Liver (tissue), 9 donors: ENCODE results near the gene PODNL1. TPM values are rescaled to one million over a fixed set of nuclear protein-coding genes. Genes with fewer than 3 reads are reported as not detected.

ENCODE experiments used
- DNase-seq: peaks from one replicate; pipeline ENCODE4 v3.0.0-alpha.2; 2017; ENCODE audit warnings: low spot score
- H3K27ac ChIP-seq, 2 donors: one replicate each; pipeline ENCODE4 v1.7.0; 2013; ENCODE audit warnings: inconsistent platforms in 2 of 2, low read length in 2 of 2, control low read depth in 1 of 2, low read depth in 1 of 2, mild to moderate bottlenecking in 1 of 2
- H3K27me3 ChIP-seq, 4 donors: one replicate each; pipeline versions ENCODE4 v1.6.1 to v1.7.0; 2013; ENCODE audit warnings: low read length in 3 of 4, inconsistent platforms in 1 of 4, mild to moderate bottlenecking in 1 of 4, moderate library complexity in 1 of 4; ENCODE audit not compliant: control insufficient read depth in 4 of 4, insufficient read depth in 4 of 4
- H3K36me3 ChIP-seq, 4 donors: one replicate each; pipeline versions ENCODE4 v1.6.1 to v1.7.0; 2013; ENCODE audit warnings: low read length in 3 of 4, mild to moderate bottlenecking in 3 of 4, low read depth in 1 of 4, moderate library complexity in 1 of 4; ENCODE audit not compliant: control insufficient read depth in 4 of 4, insufficient read depth in 3 of 4
- H3K4me1 ChIP-seq, 4 donors: one replicate each; pipeline versions ENCODE4 v1.6.1 to v1.7.0; 2013; ENCODE audit warnings: low read length in 3 of 4, mild to moderate bottlenecking in 3 of 4, moderate library complexity in 1 of 4; ENCODE audit not compliant: control insufficient read depth in 4 of 4, insufficient read depth in 4 of 4
- H3K4me3 ChIP-seq, 3 donors: one replicate each; pipeline versions ENCODE4 v1.6.1 to v1.7.0; 2013; ENCODE audit warnings: low read length in 3 of 3, control low read depth in 1 of 3, low read depth in 1 of 3, mild to moderate bottlenecking in 1 of 3
- H3K9ac ChIP-seq, 2 donors: one replicate each; pipeline ENCODE4 v1.7.0; 2013; ENCODE audit warnings: low read length in 2 of 2, mild to moderate bottlenecking in 2 of 2, moderate library complexity in 2 of 2, control low read depth in 1 of 2, low read depth in 1 of 2
- H3K9me3 ChIP-seq, 4 donors: one replicate each; pipeline versions ENCODE4 v1.6.1 to v1.7.0; 2013; ENCODE audit warnings: low read length in 3 of 4; ENCODE audit not compliant: control insufficient read depth in 4 of 4
- EGR1 ChIP-seq, 2 donors: IDR thresholded peaks; 2 replicates each; pipeline ENCODE4 v1.6.1; 2016 to 2018; ENCODE audit warnings: antibody characterized with exemption in 2 of 2, low read depth in 2 of 2
- FOXA1 ChIP-seq: IDR thresholded peaks from 2 replicates; pipeline ENCODE4 v1.6.1; 2016; ENCODE audit warnings: antibody characterized with exemption
- FOXA2 ChIP-seq: IDR thresholded peaks from 2 replicates; pipeline ENCODE4 v1.6.1; 2016; ENCODE audit warnings: antibody characterized with exemption
- GABPA ChIP-seq, 2 donors: IDR thresholded peaks in 1 of 2; conservative IDR thresholded peaks in 1 of 2; 2 replicates each; pipeline ENCODE4 v1.6.1; 2016; ENCODE audit warnings: antibody characterized with exemption in 2 of 2, mild to moderate bottlenecking in 1 of 2, moderate library complexity in 1 of 2
- HNF4A ChIP-seq, 2 donors: conservative IDR thresholded peaks; 2 replicates each; pipeline ENCODE4 v1.6.1; 2016; ENCODE audit warnings: antibody characterized with exemption in 2 of 2, mild to moderate bottlenecking in 2 of 2
- HNF4G ChIP-seq: IDR thresholded peaks from 2 replicates; pipeline ENCODE4 v1.6.1; 2016; ENCODE audit warnings: antibody characterized with exemption
- NR2F2 ChIP-seq: IDR thresholded peaks from 2 replicates; pipeline ENCODE4 v1.6.1; 2016; ENCODE audit warnings: antibody characterized with exemption
- RAD21 ChIP-seq, 2 donors: IDR thresholded peaks; 2 replicates each; pipeline ENCODE4 v1.6.1; 2016; ENCODE audit warnings: antibody characterized with exemption in 2 of 2, mild to moderate bottlenecking in 2 of 2
- RXRA ChIP-seq, 2 donors: IDR thresholded peaks; 2 replicates each; pipeline ENCODE4 v1.6.1; 2017 to 2018; ENCODE audit warnings: antibody characterized with exemption in 2 of 2, mild to moderate bottlenecking in 1 of 2
- SP1 ChIP-seq: IDR thresholded peaks from 2 replicates; pipeline ENCODE4 v1.6.1; 2018; ENCODE audit warnings: antibody characterized with exemption, mild to moderate bottlenecking
- TAF1 ChIP-seq: conservative IDR thresholded peaks from 2 replicates; pipeline ENCODE4 v1.6.1; 2016; ENCODE audit warnings: antibody characterized with exemption, mild to moderate bottlenecking
- YY1 ChIP-seq: IDR thresholded peaks from 2 replicates; pipeline ENCODE4 v1.6.1; 2016; ENCODE audit warnings: antibody characterized with exemption, mild to moderate bottlenecking
- WGBS: extraction: QIAGEN DNeasy Blood & Tissue Kit; methylation state at CpG from one replicate; pipeline ENCODE4 v1.1.7; 2013; 5-methylcytosine and 5-hydroxymethylcytosine counted together
- polyA plus RNA-seq, 2 donors: library from polyadenylated mRNA; stranded (reverse) in 1 of 2; unstranded in 1 of 2; fragments of 200-250 nt in 1 of 2; fragments of >200 nt in 1 of 2; fragmentation: Nextera tagmentation in 1 of 2; extraction: Ambion mirVana in 1 of 2; gene quantifications; one replicate each; pipeline versions ENCODE4 v1.2.1 to v1.2.3, GENCODE V29; 2013 to 2015
- total RNA-seq, 2 donors: library from RNA; depleted of rRNA; stranded (reverse); fragments of >200 nt; gene quantifications; one replicate each; pipeline ENCODE4 v1.2.3, GENCODE V29; 2014
- TF ChIP-seq, protein P1 (sequence below): IDR thresholded peaks from 2 replicates; pipeline ENCODE4 v1.6.1; 2016; ENCODE audit warnings: antibody characterized with exemption, mild to moderate bottlenecking
- TF ChIP-seq, protein P2 (sequence below): IDR thresholded peaks from 2 replicates; pipeline ENCODE4 v1.6.1; 2016; ENCODE audit warnings: antibody characterized with exemption
- TF ChIP-seq, protein P3 (sequence below): fragments of 150-350 bp; IDR thresholded peaks from 2 replicates; pipeline ENCODE4 v1.5.1; 2017; ENCODE audit warnings: improper control_type of control experiment, low read depth, low read length; ENCODE audit not compliant: missing input control
- donor health status: healthy.
- donor health status: healthy.
- donor health status: healthy.
- donor health status: healthy.
- donor health status: healthy.

The PODNL1 gene
- total and polyA plus RNA-seq, 4 donors = 0.30 TPM; not detected in 3

DNA sequence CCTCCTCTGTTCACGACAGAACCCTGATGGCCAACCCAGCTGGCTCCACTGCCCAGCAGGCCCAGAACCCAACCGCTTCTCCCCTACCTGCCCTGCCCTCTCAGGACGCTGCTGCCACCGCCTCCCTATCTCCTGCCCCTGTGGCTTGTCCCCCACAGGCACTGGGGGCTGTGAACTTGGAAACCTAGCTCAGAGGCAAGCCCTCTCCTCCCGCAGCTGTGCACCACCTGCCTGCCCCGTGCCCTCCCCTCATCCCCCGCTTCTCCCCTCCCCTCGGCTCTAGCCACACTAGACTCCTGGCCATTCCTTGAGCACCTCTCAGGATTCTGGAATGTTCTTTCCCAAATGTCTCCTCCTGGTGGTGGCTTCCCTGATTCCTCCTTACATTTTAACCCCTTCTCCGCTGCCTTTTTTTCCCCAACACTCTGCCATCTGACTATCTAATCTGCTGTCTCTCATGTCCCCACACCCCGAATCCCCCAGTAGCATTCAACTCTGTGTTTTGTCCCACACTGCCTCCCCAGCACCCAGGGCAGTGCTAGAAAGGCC lies 54.6 kb downstream of the PODNL1 start:
- H3K4me3 ChIP-seq = no peak overlapping the region
- H3K9ac ChIP-seq = no peak overlapping the region
- DNase-seq = no peak
- H3K9me3 ChIP-seq = no peaks in the 10 kb centered on the region
- no peak for TF ChIP-seq FOXA2
- no peak for TF ChIP-seq NR2F2
- TF ChIP-seq EGR1 (IDR thresholded peaks at IDR 0.05; ENCODE audit: low read depth in 2 of 2) = no peak
- TF ChIP-seq RAD21 (IDR thresholded peaks at IDR 0.05) = no peak
- no peak for TF ChIP-seq SP1
- no peak for TF ChIP-seq TAF1
- TF ChIP-seq RXRA (IDR thresholded peaks at IDR 0.05) = no peak
- TF ChIP-seq HNF4G = no peak
- no peak for TF ChIP-seq GABPA (IDR thresholded peaks at IDR 0.05 in 1 of 2, conservative IDR thresholded peaks at IDR 0.05 in 1 of 2)
- no peak for TF ChIP-seq FOXA1
- no peaks in the 10 kb centered on the region for H3K27me3 ChIP-seq
- WGBS = 92% methylated on average over 10 of the region's 10 CpGs
- H3K4me1 ChIP-seq = peaks cover 0 to 10% (median 2%) of the 10 kb centered on the region in 4 donors
- no peaks in the 10 kb centered on the region for H3K36me3 ChIP-seq
- no peak overlapping the region for H3K27ac ChIP-seq

DNA sequence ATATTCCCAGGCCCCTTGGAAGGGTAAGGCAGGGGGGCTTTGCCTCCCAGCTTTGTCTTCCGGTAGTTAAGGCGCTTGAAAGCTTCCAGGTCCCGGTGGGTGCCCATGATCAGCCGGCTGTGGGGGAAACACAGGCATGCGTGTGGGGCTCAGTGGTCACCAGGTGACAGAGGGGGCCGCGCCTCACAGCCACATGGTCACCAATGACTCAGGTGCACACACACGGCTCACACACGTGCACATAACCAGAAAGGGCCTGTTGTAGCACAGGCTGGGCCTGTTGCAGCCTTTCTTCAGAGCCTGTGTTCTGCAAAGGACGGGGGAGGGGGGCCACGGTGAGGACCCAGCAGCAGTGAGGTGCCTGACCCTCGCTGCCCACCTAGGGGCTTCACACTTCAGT lies 55.4 kb downstream of the PODNL1 start:
- H3K27ac ChIP-seq = no peak overlapping the region

More for the DNA sequence above, 55.4 kb downstream of the PODNL1 start:
- Histone ChIP-seq H3K9ac (no peak overlapping the region), H3K4me1 (peaks cover 0 to 10% (median 2%) of the 10 kb centered on the region in 4 donors), H3K27me3 (no peaks in the 10 kb centered on the region), H3K9me3 (no peaks in the 10 kb centered on the region), H3K36me3 (no peaks in the 10 kb centered on the region), H3K4me3 (no peak overlapping the region)
- no peak for DNase-seq
- WGBS = 95% methylated on average over 12 of the region's 12 CpGs
- TF ChIP-seq YY1 = no peak
- TF ChIP-seq, protein P1, sequence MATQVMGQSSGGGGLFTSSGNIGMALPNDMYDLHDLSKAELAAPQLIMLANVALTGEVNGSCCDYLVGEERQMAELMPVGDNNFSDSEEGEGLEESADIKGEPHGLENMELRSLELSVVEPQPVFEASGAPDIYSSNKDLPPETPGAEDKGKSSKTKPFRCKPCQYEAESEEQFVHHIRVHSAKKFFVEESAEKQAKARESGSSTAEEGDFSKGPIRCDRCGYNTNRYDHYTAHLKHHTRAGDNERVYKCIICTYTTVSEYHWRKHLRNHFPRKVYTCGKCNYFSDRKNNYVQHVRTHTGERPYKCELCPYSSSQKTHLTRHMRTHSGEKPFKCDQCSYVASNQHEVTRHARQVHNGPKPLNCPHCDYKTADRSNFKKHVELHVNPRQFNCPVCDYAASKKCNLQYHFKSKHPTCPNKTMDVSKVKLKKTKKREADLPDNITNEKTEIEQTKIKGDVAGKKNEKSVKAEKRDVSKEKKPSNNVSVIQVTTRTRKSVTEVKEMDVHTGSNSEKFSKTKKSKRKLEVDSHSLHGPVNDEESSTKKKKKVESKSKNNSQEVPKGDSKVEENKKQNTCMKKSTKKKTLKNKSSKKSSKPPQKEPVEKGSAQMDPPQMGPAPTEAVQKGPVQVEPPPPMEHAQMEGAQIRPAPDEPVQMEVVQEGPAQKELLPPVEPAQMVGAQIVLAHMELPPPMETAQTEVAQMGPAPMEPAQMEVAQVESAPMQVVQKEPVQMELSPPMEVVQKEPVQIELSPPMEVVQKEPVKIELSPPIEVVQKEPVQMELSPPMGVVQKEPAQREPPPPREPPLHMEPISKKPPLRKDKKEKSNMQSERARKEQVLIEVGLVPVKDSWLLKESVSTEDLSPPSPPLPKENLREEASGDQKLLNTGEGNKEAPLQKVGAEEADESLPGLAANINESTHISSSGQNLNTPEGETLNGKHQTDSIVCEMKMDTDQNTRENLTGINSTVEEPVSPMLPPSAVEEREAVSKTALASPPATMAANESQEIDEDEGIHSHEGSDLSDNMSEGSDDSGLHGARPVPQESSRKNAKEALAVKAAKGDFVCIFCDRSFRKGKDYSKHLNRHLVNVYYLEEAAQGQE = no peak
- no peak for TF ChIP-seq HNF4A (conservative IDR thresholded peaks at IDR 0.05)
- no peak for TF ChIP-seq HNF4G
- TF ChIP-seq NR2F2 = no peak
- TF ChIP-seq, protein P2, sequence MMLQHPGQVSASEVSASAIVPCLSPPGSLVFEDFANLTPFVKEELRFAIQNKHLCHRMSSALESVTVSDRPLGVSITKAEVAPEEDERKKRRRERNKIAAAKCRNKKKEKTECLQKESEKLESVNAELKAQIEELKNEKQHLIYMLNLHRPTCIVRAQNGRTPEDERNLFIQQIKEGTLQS = no peak
- no peak for TF ChIP-seq FOXA2
- no peak for TF ChIP-seq SP1
- no peak for TF ChIP-seq RXRA (IDR thresholded peaks at IDR 0.05)
- TF ChIP-seq, protein P3, sequence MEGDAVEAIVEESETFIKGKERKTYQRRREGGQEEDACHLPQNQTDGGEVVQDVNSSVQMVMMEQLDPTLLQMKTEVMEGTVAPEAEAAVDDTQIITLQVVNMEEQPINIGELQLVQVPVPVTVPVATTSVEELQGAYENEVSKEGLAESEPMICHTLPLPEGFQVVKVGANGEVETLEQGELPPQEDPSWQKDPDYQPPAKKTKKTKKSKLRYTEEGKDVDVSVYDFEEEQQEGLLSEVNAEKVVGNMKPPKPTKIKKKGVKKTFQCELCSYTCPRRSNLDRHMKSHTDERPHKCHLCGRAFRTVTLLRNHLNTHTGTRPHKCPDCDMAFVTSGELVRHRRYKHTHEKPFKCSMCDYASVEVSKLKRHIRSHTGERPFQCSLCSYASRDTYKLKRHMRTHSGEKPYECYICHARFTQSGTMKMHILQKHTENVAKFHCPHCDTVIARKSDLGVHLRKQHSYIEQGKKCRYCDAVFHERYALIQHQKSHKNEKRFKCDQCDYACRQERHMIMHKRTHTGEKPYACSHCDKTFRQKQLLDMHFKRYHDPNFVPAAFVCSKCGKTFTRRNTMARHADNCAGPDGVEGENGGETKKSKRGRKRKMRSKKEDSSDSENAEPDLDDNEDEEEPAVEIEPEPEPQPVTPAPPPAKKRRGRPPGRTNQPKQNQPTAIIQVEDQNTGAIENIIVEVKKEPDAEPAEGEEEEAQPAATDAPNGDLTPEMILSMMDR = no peak
- TF ChIP-seq FOXA1 = no peak
